GM18499 (cell line): Measurements from ENCODE around the gene XRRA1.
"Not testable (repeated sequence)": the region's sequence is repeated elsewhere in the genome, so short reads cannot be mapped to it uniquely, and the experiment has no call there.

Source experiments
- ATAC-seq: cut with Tn5 transposase; IDR thresholded peaks from one replicate; pipeline ENCODE4 v1.9.1; 2021; ENCODE audit warnings: moderate number of reproducible peaks; ENCODE audit not compliant: insufficient read depth, unreplicated experiment

The XRRA1 gene

GRCh38 chr11:74909812-74910211 is 39.1 kb downstream of the XRRA1 start:
- no peak for ATAC-seq

GRCh38 chr11:74909385-74909784 is 39.5 kb downstream of the XRRA1 start:
- no peak for ATAC-seq

GRCh38 chr11:74905326-74905725 is 43.6 kb downstream of the XRRA1 start:
- ATAC-seq, result no peak

- no peak for ATAC-seq
These were observed 46.5 kb downstream of the XRRA1 start for GRCh38 chr11:74902342-74902741.

GRCh38 chr11:74896311-74896710 is 52.6 kb downstream of the XRRA1 start:
- ATAC-seq, result no peak

GRCh38 chr11:74895340-74896116 is 53.4 kb downstream of the XRRA1 start:
- ATAC-seq, result no peak

- not testable (repeated sequence) for ATAC-seq
These were observed 55.9 kb downstream of the XRRA1 start for GRCh38 chr11:74893015-74893414.

GRCh38 chr11:74877132-74877531 is 71.8 kb downstream of the XRRA1 start:
- ATAC-seq, result no peak

- ATAC-seq, result no peak
These were observed 77.9 kb downstream of the XRRA1 start for GRCh38 chr11:74871037-74871436.

GRCh38 chr11:74870485-74870884 is 78.4 kb downstream of the XRRA1 start:
- no peak for ATAC-seq

- ATAC-seq, result no peak
These were observed 82.3 kb downstream of the XRRA1 start for GRCh38 chr11:74866557-74866956.

GRCh38 chr11:74863410-74863809 is 85.5 kb downstream of the XRRA1 start:
- ATAC-seq, result no peak

GRCh38 chr11:74860743-74861142 is 88.1 kb downstream of the XRRA1 start:
- no peak for ATAC-seq

- ATAC-seq, result no peak
These were observed 95.7 kb downstream of the XRRA1 start for GRCh38 chr11:74853223-74853622.

GRCh38 chr11:74849525-74850391 is 99.1 kb downstream of the XRRA1 start:
- no peak for ATAC-seq

GRCh38 chr11:74847895-74848294 is 101.0 kb downstream of the XRRA1 start:
- no peak for ATAC-seq

- ATAC-seq, result no peak
These were observed 101.5 kb downstream of the XRRA1 start for GRCh38 chr11:74847395-74847794.

- no peak for ATAC-seq
These were observed 102.1 kb downstream of the XRRA1 start for GRCh38 chr11:74846770-74847169.

- ATAC-seq, result no peak
These were observed 102.8 kb downstream of the XRRA1 start for GRCh38 chr11:74845978-74846517.

- ATAC-seq, result no peak
These were observed 104.0 kb downstream of the XRRA1 start for GRCh38 chr11:74844865-74845264.

GRCh38 chr11:74844072-74844471 is 104.8 kb downstream of the XRRA1 start:
- no peak for ATAC-seq
